H9 (cell line): ENCODE results near the gene BACH2. TPM values are rescaled to one million over a fixed set of nuclear protein-coding genes. Genes with fewer than 3 reads are reported as not detected.
"Not testable (repeated sequence)": the region's sequence is repeated elsewhere in the genome, so short reads cannot be mapped to it uniquely, and the experiment has no call there.

Source experiments
- DNase-seq: peaks from one replicate; pipeline ENCODE4 v3.0.0-alpha.2; 2017
- H2AFZ ChIP-seq: one replicate; pipeline ENCODE4 v1.6.1; 2013; ENCODE audit warnings: mild to moderate bottlenecking, low read length, control low read depth, moderate library complexity
- H2AK5ac ChIP-seq: 2 replicates; pipeline ENCODE4 v1.6.1; 2013; ENCODE audit warnings: low read length, control low read depth, mixed read lengths; ENCODE audit not compliant: insufficient read length
- H2BK120ac ChIP-seq: one replicate; pipeline ENCODE4 v1.6.1; 2013; ENCODE audit warnings: low read depth, mild to moderate bottlenecking, low read length, control low read depth, inconsistent platforms; ENCODE audit not compliant: poor library complexity, severe bottlenecking
- H2BK12ac ChIP-seq: 2 replicates; pipeline ENCODE4 v1.6.1; 2013; ENCODE audit warnings: low read length, control low read depth, mixed read lengths, low read depth; ENCODE audit not compliant: insufficient read length
- H2BK15ac ChIP-seq: 2 replicates; pipeline ENCODE4 v1.6.1; 2013; ENCODE audit warnings: low read depth, low read length, control low read depth
- H2BK20ac ChIP-seq: one replicate; pipeline ENCODE4 v1.6.1; 2013; ENCODE audit warnings: low read depth, mild to moderate bottlenecking, low read length, control low read depth, inconsistent platforms; ENCODE audit not compliant: poor library complexity, severe bottlenecking
- H2BK5ac ChIP-seq: 2 replicates; pipeline ENCODE4 v1.6.1; 2013; ENCODE audit warnings: low read length, control low read depth, mixed read lengths; ENCODE audit not compliant: insufficient read length
- H3K14ac ChIP-seq: 2 replicates; pipeline ENCODE4 v1.6.1; 2013; ENCODE audit warnings: low read length, control low read depth; ENCODE audit not compliant: insufficient read depth
- H3K18ac ChIP-seq: 2 replicates; pipeline ENCODE4 v1.6.1; 2013; ENCODE audit warnings: low read depth, mild to moderate bottlenecking, mixed read lengths, low read length, control low read depth; ENCODE audit not compliant: insufficient read length
- H3K23ac ChIP-seq: 2 replicates; pipeline ENCODE4 v1.6.1; 2013; ENCODE audit warnings: low read length, control low read depth, mixed read lengths, low read depth; ENCODE audit not compliant: insufficient read length
- H3K23me2 ChIP-seq: 2 replicates; pipeline ENCODE4 v1.6.1; 2013; ENCODE audit warnings: low read depth, mild to moderate bottlenecking, mixed read lengths, low read length, control low read depth; ENCODE audit not compliant: insufficient read length, poor library complexity, severe bottlenecking
- H3K27ac ChIP-seq: 2 replicates; pipeline ENCODE4 v1.5.1; 2013; ENCODE audit warnings: low read length, control low read depth, mixed read lengths, low read depth; ENCODE audit not compliant: insufficient read length
- H3K27me3 ChIP-seq: 2 replicates; pipeline ENCODE4 v1.6.1; 2013; ENCODE audit warnings: low read length, control low read depth, inconsistent platforms; ENCODE audit not compliant: insufficient read depth
- H3K4ac ChIP-seq: 2 replicates; pipeline ENCODE4 v1.6.1; 2013; ENCODE audit warnings: low read depth, mild to moderate bottlenecking, control low read depth, inconsistent platforms, low read length, moderate library complexity
- H3K4me1 ChIP-seq: 2 replicates; pipeline ENCODE4 v1.6.1; 2013; ENCODE audit warnings: low read length, control low read depth, inconsistent platforms; ENCODE audit not compliant: insufficient read depth
- H3K4me2 ChIP-seq: 2 replicates; pipeline ENCODE4 v1.6.1; 2013; ENCODE audit warnings: low read length, control low read depth, mixed read lengths; ENCODE audit not compliant: insufficient read length, insufficient read depth
- H3K56ac ChIP-seq: 2 replicates; pipeline ENCODE4 v1.6.1; 2013; ENCODE audit warnings: low read depth, mild to moderate bottlenecking, mixed read lengths, low read length, control low read depth; ENCODE audit not compliant: insufficient read length
- H3K79me1 ChIP-seq: 2 replicates; pipeline ENCODE4 v1.6.1; 2013; ENCODE audit warnings: low read depth, mild to moderate bottlenecking, moderate library complexity, low read length, control low read depth, inconsistent platforms; ENCODE audit not compliant: insufficient read depth, poor library complexity, severe bottlenecking
- H3K79me2 ChIP-seq: 2 replicates; pipeline ENCODE4 v1.6.1; 2013; ENCODE audit warnings: low read length, control low read depth, inconsistent platforms; ENCODE audit not compliant: insufficient read depth
- H3K9ac ChIP-seq: 2 replicates; pipeline ENCODE4 v1.6.1; 2013; ENCODE audit warnings: low read length, control low read depth, mixed read lengths; ENCODE audit not compliant: insufficient read length; ENCODE audit errors: extremely low read depth
- H3K9me3 ChIP-seq: one replicate; pipeline ENCODE4 v1.6.1; 2013; ENCODE audit warnings: low read depth, low read length, inconsistent platforms; ENCODE audit not compliant: control insufficient read depth
- H3T11ph ChIP-seq: one replicate; pipeline ENCODE4 v1.6.1; 2013; ENCODE audit warnings: mild to moderate bottlenecking, low read length, control low read depth, inconsistent platforms
- H4K20me1 ChIP-seq: one replicate; pipeline ENCODE4 v1.6.1; 2013; ENCODE audit not compliant: control insufficient read depth, insufficient read length, insufficient read depth
- H4K5ac ChIP-seq: 2 replicates; pipeline ENCODE4 v1.6.1; 2013; ENCODE audit warnings: low read depth, mild to moderate bottlenecking, mixed read lengths, low read length, control low read depth; ENCODE audit not compliant: insufficient read length
- H4K8ac ChIP-seq: replicated peaks from 2 replicates; pipeline ENCODE4 v1.6.1; 2013; ENCODE audit warnings: low read length, control low read depth, mixed read lengths, low read depth; ENCODE audit not compliant: insufficient read length
- H4K91ac ChIP-seq: 2 replicates; pipeline ENCODE4 v1.6.1; 2013; ENCODE audit warnings: low read depth, mild to moderate bottlenecking, moderate library complexity, mixed read lengths, low read length, control low read depth; ENCODE audit not compliant: insufficient read length
- H3K27ac Mint-ChIP-seq, 3 experiments: 2 replicates in 2 of 3; 3 replicates in 1 of 3; pipeline ENCODE4 v1.8.0; 2020 to 2021; ENCODE audit warnings: mixed read lengths in 3 of 3, mild to moderate bottlenecking in 1 of 3, moderate library complexity in 1 of 3
- H3K27me3 Mint-ChIP-seq: 2 replicates; pipeline ENCODE4 v1.8.0; 2021; ENCODE audit warnings: low read depth, mild to moderate bottlenecking, moderate library complexity, mixed read lengths
- H3K36me3 Mint-ChIP-seq, 3 experiments: 2 replicates in 2 of 3; 3 replicates in 1 of 3; pipeline ENCODE4 v1.8.0; 2020 to 2021; ENCODE audit warnings: low read depth in 3 of 3, mixed read lengths in 3 of 3; ENCODE audit not compliant: insufficient read depth in 1 of 3
- H3K4me1 Mint-ChIP-seq, 2 experiments: 2 replicates each; pipeline ENCODE4 v1.8.0; 2020; ENCODE audit warnings: mixed read lengths in 2 of 2
- H3K4me3 Mint-ChIP-seq, 2 experiments: 2 replicates in 1 of 2; 3 replicates in 1 of 2; pipeline ENCODE4 v1.8.0; 2020 to 2021; ENCODE audit warnings: mild to moderate bottlenecking in 2 of 2, mixed read lengths in 2 of 2, moderate library complexity in 1 of 2
- H3K9me3 Mint-ChIP-seq, 2 experiments: 2 replicates in 1 of 2; 3 replicates in 1 of 2; pipeline ENCODE4 v1.8.0; 2020; ENCODE audit warnings: mild to moderate bottlenecking in 2 of 2, mixed read lengths in 2 of 2, moderate library complexity in 1 of 2
- WGBS: extraction: QIAGEN DNeasy Blood & Tissue Kit; methylation state at CpG from one replicate; pipeline ENCODE4 v1.1.7; 2013; ENCODE audit warnings: missing lambda C conversion rate, low lambda C conversion rate, mixed read lengths; ENCODE audit not compliant: insufficient read length; ENCODE audit errors: extremely low coverage; 5-methylcytosine and 5-hydroxymethylcytosine counted together
- total RNA-seq: library from RNA; stranded (reverse); gene quantifications from 2 replicates; pipeline ENCODE4 v1.2.1, GENCODE V29; 2021
- TF ChIP-seq, protein P1 (sequence below): fragments of 200-600 bp; sonication (generic); conservative IDR thresholded peaks from 3 replicates; pipeline ENCODE4 v1.8.0; 2021; ENCODE audit warnings: antibody characterized with exemption, mild to moderate bottlenecking

BACH2 gene
- total RNA-seq, 1 experiment from 2014 or later = 2.0 TPM

DNA sequence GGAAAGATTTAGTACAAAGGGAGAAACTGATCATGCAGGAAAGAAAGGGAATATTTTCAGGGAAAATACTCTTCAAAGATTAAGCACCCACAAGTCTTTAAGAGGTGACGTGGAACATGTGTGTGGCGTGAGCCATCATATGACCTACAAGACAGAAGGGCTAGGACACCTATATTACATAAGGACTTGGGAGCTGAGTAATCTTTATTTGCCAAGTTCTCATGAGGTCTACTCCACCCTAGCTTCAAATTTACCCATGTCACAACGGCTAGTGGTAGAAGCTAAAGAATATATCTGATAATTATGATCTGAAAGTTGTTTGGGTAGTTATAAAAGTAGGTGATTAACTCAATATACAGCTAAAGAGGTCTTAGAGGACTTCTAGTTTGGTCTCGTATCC is 234.6 kb downstream of the BACH2 start:
- no peak overlapping the region for H3K18ac ChIP-seq
- no peak overlapping the region for H4K91ac ChIP-seq
- H4K20me1 ChIP-seq = no peaks in the 10 kb centered on the region
- no peak overlapping the region for H2AFZ ChIP-seq
- H4K5ac ChIP-seq = no peak overlapping the region
- no peak overlapping the region for H3T11ph ChIP-seq
- no peaks in the 10 kb centered on the region for H3K79me2 ChIP-seq
- H3K9me3 ChIP-seq = no peaks in the 10 kb centered on the region
- H2BK15ac ChIP-seq = no peak overlapping the region
- no peak overlapping the region for H2BK20ac ChIP-seq
- no CpG with 5 or more reads among the region's 4 CpGs for WGBS
- DNase-seq = no peak
- TF ChIP-seq, protein P1, sequence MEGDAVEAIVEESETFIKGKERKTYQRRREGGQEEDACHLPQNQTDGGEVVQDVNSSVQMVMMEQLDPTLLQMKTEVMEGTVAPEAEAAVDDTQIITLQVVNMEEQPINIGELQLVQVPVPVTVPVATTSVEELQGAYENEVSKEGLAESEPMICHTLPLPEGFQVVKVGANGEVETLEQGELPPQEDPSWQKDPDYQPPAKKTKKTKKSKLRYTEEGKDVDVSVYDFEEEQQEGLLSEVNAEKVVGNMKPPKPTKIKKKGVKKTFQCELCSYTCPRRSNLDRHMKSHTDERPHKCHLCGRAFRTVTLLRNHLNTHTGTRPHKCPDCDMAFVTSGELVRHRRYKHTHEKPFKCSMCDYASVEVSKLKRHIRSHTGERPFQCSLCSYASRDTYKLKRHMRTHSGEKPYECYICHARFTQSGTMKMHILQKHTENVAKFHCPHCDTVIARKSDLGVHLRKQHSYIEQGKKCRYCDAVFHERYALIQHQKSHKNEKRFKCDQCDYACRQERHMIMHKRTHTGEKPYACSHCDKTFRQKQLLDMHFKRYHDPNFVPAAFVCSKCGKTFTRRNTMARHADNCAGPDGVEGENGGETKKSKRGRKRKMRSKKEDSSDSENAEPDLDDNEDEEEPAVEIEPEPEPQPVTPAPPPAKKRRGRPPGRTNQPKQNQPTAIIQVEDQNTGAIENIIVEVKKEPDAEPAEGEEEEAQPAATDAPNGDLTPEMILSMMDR = no peak
- no peak overlapping the region for H3K4me2 ChIP-seq
- Mint-ChIP-seq H3K27ac (no peak overlapping the region), H3K27me3 (no peaks in the 10 kb centered on the region; the same call in none of the 2 replicates), H3K4me3 (no peak overlapping the region), H3K36me3 (0 out of 7 replicates have a peak, but pooled peaks cover 0 to 2% (median 0%) of the 10 kb centered on the region in 3 experiments), H3K9me3 (peaks cover 4 to 5% of the 10 kb centered on the region in 2 experiments; a peak in 3 of 5 replicates), H3K4me1 (no peaks in the 10 kb centered on the region)
- no peak overlapping the region for H4K8ac ChIP-seq
- no peaks in the 10 kb centered on the region for H3K4me1 ChIP-seq
- H3K79me1 ChIP-seq = no peaks in the 10 kb centered on the region
- no peak overlapping the region for H2BK120ac ChIP-seq
- H3K4ac ChIP-seq = no peak overlapping the region
- H2BK12ac ChIP-seq = no peak overlapping the region
- H3K27me3 ChIP-seq = no peaks in the 10 kb centered on the region
- no peak overlapping the region for H2BK5ac ChIP-seq
- no peak overlapping the region for H3K9ac ChIP-seq
- H3K23me2 ChIP-seq = no peaks in the 10 kb centered on the region
- H3K23ac ChIP-seq = no peak overlapping the region
- H2AK5ac ChIP-seq = no peak overlapping the region
- no peak overlapping the region for H3K27ac ChIP-seq
- no peak overlapping the region for H3K56ac ChIP-seq
- no peak overlapping the region for H3K14ac ChIP-seq

DNA sequence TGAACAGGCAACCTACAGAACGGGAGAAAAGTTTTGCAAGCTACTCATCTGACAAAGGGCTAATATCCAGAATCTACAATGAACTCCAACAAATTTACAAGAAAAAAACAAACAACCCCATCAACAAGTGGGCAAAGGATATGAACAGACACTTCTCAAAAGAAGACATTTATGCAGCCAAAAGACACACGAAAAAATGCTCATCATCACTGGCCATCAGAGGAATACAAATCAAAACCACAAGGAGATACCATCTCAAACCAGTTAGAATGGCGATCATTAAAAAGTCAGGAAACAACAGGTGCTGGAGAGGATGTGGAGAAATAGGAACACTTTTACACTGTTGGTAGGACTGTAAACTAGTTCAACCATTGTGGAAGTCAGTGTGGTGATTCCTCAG is 237.5 kb downstream of the BACH2 start:
- H4K20me1 ChIP-seq, H3K23me2 ChIP-seq, H3K27me3 Mint-ChIP-seq, H3K4me1 ChIP-seq, H4K91ac ChIP-seq, H3K79me2 ChIP-seq, H3K4ac ChIP-seq, H3K4me1 Mint-ChIP-seq, H2AK5ac ChIP-seq, H3K27me3 ChIP-seq, H2BK5ac ChIP-seq, H3T11ph ChIP-seq, H3K79me1 ChIP-seq, H3K9ac ChIP-seq, H2BK20ac ChIP-seq, H4K5ac ChIP-seq, H2BK15ac ChIP-seq, H3K23ac ChIP-seq, H4K8ac ChIP-seq, H2BK12ac ChIP-seq, H3K18ac ChIP-seq, H2BK120ac ChIP-seq, H3K4me2 ChIP-seq, H3K56ac ChIP-seq, H3K4me3 Mint-ChIP-seq, H3K14ac ChIP-seq, H3K27ac ChIP-seq, H3K9me3 ChIP-seq, H2AFZ ChIP-seq, DNase-seq: not testable (repeated sequence)
- Mint-ChIP-seq H3K27ac (peak overlapping the region in 1 of 3 experiments; percentile 18; a peak in 1 of 7 replicates), H3K36me3 (peaks cover 1 to 17% (median 11%) of the 10 kb centered on the region in 3 experiments; a peak in 6 of 7 replicates), H3K9me3 (peaks cover 21 to 26% of the 10 kb centered on the region in 2 experiments)
- no CpG with 5 or more reads among the region's 3 CpGs for WGBS
